NCI-H1092 (cell line): ENCODE results near the gene EEF1B2.
"Not testable (repeated sequence)": the region's sequence is repeated elsewhere in the genome, so short reads cannot be mapped to it uniquely, and the experiment has no call there.

ENCODE experiments used
- DNase-seq: peaks from one replicate; lab custom pipeline; 2025; lab: John Stamatoyannopoulos, UW

Gene EEF1B2

DNA sequence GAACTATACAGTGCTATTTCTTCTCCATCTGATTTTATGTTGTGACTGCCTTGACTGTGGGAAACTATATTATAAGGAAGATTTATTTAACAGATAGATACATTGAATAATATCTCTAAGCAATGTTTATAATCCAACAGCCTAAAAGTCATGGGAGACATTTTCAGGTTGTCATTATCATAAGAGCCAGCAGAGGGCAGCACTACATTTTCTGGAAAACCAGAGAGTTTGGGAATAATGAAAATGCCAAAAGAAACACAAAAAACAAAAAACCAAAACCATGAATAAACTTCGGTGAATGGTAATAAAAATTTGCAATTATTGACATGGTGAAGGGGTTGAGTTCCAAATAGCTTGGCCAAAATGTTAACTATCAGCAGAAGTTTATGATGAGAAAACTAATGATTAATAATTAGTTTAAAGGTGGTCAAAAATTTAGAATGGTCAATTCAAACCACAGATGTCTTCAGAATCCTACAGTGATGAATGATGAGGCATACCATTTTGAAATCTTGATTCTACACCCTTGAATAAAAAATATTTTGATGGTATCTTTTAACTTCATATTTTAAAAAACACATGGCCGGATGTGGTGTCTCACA is 4.7 kb downstream of the EEF1B2 start:
- no peak for DNase-seq

DNA sequence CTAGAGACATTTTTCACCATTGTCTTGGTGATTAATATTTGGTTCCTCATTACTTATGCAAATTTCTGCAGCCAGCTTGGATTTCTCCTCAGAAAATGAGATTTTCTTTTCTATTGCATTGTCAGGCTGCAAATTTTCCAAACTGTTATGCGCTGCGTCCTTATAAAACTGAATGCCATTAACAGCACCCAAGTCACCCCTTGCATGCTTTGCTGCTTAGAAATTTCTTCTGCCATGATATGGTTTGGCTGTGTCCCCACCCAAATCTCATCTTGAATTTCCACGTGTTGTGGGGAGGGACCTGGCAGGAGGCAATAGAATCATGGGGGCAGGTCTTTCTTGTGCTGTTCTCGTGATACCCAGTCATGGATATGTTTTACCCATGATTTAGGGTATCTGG is 8.5 kb downstream of the EEF1B2 start:
- not testable (repeated sequence) for DNase-seq

DNA sequence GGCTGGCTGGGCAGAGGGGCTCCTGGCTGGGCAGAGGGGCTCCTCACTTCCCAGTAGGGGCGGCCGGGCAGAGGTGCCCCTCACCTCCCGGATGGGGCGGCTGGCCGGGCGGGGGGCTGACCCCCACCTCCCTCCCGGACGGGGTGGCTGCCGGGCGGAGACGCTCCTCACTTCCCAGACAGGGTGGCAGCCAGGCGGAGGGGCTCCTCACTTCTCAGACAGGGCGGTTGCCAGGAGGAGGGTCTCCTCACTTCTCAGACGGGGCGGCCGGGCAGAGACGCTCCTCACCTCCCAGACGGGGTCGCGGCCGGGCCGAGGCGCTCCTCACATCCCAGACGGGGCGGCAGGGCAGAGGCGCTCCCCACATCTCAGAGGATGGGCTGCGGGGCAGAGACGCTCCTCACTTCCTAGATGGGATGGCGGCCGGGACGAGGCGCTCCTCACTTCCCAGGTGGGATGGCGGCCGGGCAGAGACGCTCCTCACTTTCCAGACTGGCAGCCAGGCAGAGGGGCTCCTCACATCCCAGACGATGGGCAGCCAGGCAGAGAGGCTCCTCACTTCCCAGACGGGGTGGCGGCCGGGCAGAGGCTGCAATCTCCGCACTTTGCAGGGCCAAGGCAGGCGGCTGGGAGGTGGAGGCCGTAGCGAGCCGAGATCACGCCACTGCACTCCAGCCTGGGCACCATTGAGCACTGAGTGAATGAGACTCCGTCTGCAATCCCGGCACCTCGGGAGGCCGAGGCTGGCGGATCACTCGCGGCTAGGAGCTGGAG is 12.1 kb downstream of the EEF1B2 start:
- DNase-seq, result not testable (repeated sequence)

DNA sequence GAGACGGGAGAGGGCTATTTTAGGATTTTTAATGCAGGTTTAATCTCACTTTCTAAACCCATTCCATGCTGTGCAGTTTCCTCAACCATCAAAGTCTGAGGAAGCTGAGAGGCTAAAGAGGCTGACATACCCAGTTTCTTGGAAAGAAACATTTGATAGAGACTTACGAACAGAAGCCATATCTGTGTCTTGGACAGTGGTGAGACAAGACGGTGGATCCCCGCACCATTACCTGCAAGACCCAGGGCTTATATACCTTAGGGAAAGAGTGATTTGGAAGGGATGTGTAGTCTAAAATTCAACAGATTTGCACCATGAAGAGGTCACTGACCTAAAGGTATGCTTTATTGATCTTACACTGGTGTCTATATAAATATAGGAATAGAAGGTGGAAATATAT is 13.5 kb downstream of the EEF1B2 start:
- DNase-seq, result no peak

DNA sequence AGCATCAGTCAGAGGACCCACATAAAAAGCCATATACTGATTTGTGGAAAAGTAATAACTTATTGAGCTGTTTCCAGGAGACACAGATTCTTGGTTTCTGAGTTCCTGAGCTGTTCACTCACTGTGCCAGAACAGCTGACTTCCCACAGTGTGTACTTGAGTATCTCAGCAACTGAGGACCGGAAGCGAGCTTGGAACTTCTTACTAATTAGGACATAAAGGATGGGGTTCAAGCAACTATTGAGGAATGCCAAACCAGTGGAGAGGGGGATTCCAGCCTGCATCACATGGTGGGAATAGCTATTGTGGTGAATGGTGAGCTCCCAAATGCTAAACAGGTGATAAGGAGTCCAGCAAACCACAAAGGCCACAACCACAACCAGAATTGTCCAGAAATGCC is 16.4 kb downstream of the EEF1B2 start:
- DNase-seq, result no peak

DNA sequence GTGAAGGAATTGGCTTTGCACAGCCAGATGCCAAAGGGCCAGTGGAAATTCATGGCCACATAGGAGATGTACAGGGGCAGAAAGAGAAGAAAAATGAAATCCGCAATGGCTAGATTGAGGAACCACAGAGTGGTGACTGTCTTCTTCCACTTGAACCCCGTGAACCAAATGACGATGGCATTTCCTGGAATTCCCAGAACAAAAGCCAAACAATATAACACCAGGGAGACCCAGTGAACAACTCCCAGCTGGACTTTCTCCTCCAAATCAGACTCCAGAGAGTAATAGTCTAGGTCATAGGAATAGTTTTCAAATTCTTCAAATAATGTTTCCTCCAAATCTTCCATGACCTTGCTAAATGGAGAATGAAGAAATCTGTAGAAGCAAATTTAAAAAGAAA is 17.2 kb downstream of the EEF1B2 start:
- DNase-seq, result no peak

DNA sequence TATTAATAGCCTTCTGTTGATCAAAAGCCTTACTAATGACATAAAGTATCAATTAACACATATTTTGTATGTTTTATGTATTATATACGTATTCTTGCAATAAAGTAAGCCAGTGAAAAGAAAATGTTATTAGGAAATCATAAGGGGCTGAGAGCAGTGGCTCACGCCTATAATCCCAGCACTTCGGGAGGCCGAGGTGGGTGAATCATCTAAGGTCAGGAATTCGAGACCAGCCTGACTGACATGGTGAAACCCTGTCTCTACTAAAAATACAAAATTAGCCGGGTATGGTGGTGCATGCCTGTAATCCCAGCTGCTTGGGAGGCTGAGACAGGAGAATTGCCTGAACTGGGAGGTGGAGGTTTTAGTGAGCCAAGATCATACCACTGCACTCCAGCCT is 21.8 kb downstream of the EEF1B2 start:
- not testable (repeated sequence) for DNase-seq

DNA sequence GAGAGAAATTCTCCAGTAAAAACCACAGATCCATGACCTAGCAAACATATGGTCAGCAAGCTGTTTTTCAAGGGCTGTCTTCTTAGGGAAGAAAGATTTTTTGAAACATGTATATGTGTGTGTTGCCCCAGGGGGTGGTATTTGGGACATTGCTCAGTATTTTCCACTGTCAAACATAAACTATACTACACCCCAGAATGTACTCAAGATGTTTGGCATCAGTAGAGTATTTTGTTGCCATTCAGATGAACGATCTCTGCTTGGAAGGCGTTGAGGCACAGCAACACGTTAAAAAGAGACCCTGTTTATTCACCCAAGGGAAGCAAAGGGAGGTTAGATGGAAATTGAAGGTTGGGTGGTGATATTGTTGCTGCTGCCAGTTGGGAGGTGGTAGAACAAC is 30.0 kb downstream of the EEF1B2 start:
- DNase-seq, result no peak

DNA sequence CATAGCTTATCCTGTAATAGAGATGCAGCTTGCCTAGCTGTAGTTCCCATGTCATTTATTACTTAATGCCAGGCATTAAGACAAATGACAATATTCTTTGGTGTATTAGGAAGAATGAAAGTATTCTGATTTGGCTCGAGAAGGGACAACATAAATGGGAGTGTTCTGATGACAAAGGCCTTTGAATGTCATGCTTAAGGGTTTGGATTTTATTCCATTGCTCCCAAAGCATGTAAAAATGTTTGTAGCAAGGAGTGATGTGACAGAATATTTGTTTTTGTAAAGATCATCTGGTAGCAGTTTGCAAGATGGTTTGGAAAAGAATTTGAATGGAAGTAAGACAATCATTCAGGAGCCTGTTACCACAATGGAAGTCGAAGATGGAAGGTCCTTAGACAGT is 30.4 kb downstream of the EEF1B2 start:
- no peak for DNase-seq

DNA sequence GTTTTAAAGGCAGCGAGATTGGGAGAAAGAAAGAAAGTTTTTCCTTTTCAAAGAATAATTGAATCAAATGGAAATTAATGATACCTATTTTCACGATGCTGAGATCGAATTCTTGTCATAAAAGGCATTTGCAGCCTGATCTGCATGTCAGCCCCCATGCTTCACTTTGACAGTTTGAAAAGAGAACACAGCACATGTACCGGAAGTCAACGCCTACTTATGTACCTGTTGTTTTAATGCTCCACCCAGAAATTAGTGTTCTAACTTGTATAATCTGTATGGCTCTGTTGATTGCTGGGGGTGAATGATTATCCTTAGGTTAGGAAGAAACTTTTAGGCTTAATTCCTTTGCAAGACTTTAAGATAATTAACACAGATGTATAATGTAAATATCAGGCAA is 31.0 kb downstream of the EEF1B2 start:
- DNase-seq, result no peak

DNA sequence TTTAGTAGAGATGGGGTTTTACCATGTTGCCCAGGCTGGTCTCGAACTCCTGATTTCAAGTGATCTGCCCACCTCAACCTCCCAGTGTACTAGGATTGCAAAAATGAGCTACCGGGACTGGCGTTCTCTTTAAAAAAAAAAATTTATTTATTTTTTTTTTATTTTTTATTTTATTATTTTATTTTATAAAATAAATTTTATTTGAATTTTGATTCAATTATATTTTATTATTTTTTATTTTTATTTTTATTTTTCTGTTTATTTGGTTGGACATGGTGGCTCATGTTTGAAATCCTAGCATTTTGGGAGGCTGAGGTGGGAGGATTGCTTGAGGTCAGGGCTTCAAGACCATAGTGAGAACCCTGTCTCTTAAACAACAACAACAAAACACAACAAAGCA is 32.5 kb downstream of the EEF1B2 start:
- DNase-seq, result no peak

DNA sequence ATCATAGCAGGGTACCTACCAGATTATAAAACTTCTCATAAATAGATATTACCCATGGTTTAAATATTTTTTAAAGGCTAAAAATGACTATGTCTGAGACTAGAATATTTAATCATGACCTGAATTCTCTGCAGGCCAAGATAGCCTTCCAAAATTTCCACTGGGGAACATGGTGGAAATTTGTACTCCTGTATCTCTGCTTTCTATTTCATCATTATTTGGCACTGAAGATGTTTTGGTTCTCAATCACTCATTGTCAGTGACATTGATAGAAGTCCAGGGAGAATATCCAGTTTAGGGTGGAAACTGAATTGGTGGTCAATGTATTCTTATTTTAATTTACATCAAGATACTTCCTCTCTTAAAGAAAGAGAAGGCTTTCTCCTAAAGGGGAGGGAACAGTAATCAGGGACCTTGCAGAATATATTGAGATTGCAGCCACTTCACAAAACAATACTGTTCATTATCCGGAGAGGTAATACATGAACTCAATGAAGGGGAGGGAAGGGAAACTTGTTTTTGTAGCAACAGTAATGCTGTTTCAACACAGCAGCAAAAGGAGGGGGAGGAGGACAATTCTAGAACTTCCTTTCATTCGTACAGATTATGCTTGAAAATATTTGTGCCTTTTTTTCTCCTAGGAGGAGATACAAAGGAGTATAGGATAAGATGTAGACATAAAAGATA is 34.1 kb downstream of the EEF1B2 start:
- no peak for DNase-seq

DNA sequence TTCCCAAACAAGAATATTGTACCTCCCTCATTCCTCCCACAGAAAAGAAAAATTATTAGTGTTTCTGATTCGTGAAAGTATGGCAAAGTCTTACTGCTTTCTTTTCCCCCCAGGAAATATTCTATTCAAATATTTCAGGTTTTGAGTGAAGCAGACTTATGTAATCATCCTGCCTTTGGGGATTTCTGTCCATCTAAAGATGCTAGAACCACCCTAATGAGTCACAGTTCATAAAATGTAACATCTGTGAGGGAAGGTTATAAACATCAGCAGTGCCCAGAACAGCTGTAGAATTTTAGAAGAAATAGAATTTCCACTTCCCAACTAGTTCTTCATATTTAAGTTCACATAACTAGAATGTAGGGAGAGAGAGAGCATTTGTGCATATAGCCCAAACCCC is 39.0 kb downstream of the EEF1B2 start:
- no peak for DNase-seq

DNA sequence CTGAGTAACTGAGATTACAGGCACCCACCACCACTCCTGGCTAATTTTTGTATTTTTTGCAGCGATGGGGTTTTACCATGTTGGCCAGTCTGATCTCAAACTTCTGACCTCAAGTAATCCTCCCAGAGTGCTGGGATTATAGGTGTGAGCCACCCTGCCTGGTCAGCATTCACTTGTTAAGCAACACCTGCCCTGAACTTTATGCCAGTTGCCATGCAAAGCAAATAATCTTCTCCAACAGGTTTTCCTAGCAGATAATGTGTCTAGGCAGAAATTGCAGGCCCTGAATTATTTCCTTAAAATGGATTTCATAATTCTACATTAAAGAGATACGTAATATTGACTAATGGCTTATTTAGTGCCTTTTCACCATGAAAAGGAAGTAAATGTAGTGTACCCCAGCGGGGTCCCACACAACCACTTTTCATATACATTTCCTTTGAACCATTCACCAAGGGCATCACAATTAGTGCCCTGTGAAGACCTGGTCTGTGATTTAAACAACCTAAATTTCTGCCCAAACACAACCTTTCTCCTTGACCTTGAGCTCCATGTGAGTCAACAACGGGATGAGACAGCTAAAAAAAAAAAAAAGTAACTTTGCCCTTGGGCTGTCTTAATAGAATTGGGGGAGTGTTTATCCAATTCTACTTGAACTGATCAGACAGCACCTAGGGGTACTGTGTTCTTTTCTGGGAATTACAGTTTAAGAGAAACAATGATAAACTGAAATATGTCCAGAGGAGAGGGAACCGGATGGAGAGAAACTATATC is 41.6 kb downstream of the EEF1B2 start:
- no peak for DNase-seq

DNA sequence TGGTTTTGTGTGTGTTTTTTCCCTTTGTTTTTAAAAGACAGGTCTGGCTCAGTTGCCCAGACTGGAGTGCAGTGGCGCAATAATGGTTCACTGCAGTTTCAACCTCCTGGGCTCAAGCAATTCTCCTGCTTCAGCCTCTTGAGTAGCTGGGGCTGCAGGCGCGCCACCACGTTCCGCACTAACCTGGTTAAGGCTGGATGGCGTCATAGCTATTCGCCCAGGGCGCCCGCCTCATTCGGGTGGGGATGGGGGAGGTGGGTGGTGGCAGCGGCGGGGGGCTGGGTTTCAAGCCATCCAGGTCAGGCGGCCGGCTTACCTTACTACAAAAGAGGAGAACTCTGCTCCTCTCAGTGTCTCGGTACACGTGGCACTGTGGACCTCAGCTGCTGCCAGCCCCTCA is 42.8 kb downstream of the EEF1B2 start:
- no peak for DNase-seq

DNA sequence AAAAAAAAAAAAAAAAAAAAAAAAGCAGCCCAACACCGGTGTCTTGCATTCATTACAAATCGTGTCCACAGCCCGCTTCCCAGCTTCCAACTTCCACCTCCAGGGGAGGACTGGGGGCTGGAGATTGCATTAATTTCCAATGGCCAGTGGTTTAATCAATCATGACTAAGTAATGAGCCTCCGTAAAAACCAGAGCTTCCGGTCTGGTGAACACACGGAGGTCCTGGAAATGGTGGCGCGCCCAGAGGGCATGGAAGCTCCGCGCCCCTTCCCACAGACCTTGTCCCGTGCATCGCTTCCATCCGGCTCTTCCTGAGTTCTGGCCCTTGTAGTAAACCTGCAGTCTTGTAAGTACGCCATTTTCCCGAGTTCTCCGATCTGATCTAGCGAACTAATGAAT is 43.6 kb downstream of the EEF1B2 start:
- DNase-seq, result no peak

DNA sequence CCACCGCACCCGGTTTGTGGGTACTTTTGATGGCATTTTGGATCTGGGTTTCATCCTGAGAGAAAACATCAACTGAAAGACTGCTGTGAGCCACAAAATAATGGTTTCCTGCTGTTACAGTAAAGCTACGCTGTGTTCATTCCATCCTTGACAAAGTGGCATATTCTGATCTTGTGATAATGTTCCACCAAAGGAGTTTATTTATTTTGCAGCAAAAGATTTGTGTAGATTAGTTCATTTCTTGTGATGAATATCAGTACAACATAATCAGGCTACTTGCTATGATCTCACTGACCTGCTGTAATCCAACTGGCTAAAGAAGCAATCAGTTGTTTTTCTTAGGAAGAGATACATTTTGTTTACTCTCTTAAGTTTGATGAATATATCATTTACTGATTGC is 45.0 kb downstream of the EEF1B2 start:
- no peak for DNase-seq

DNA sequence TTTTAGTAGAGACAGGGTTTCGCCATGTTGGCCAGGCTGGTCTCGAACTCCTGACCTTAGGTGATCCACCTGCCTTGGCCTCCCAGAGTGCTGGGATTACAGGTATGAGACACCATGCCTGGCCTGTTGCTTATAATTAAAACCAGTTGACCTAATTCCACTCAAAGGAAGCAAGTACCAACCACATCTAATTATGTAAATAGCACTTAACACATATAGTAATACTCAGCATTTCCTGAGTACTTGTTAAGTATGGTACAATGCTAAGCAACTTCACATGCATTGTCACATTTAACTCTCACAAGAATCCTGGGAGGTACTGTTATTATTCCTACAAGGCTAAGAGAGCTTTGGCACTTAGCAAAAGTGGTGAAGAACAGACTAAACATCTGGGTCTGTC is 47.6 kb downstream of the EEF1B2 start:
- not testable (repeated sequence) for DNase-seq

DNA sequence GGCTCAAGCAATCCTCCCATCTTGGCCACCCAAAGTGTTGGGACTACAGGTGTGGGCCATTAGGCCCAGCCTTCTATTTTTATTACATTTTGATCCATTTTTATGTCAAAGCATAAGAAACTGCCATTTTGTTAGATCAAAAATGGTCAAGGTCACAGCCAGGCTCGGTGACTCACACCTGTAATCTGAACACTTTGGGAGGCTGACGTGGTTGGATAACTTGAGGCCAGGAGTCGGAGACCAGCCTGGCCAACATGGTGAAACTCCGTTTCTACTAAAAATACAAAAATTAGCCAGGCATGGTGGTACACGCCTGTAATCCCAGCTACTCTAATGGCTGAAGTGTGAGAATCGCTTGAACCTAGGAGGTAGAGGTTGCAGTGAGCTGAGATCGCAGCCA is 49.2 kb downstream of the EEF1B2 start:
- no peak for DNase-seq

DNA sequence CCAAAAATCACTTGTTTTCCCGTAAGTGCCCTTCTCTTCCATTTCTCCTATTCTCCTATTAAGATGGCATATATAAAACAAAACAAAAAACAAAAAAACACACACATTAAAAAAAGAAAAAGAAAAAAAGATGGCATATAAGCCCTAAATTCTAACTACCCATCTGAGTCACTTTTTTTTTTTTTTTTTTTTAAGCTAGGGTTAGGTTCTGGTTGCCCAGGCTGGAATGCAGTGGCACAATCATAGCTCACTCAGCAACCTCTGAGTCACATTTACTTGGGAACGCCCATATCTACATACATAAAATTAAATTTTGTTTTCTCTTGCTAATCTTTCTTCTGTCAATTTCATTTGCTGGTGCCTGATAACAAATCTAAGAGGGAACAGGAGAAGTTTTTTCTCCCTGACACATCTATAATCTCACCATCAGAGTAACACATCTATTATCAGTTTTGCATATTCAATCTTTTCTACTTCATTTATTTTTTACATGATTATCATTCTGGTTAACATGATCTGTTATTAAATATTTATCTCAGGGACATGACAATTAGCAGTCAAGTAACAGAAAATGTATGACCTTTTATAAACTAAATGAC is 52.1 kb downstream of the EEF1B2 start:
- no peak for DNase-seq
